Tibial artery (tissue), 4 donors: ENCODE measurements around the gene ZFAND3.

Source experiments
- DNase-seq, 2 donors: peaks; one replicate each; pipeline ENCODE4 v3.0.0-alpha.2; 2019
- H3K27ac ChIP-seq, 2 donors: fragments of 200-600 bp; sonication (generic) in 1 of 2; 1 replicate in 1 of 2; 2 replicates in 1 of 2; pipeline ENCODE4 v1.5.1; 2018 to 2019; ENCODE audit warnings: mild to moderate bottlenecking in 1 of 2
- H3K27me3 ChIP-seq, 2 donors: fragments of 200-600 bp; sonication (generic) in 1 of 2; one replicate each; pipeline versions ENCODE4 v1.5.1 to v1.6.0; 2016 to 2019
- H3K36me3 ChIP-seq, 3 donors: fragments of 200-600 bp; sonication (generic) in 2 of 3; one replicate each; pipeline ENCODE4 v1.5.1; 2016 to 2019; ENCODE audit warnings: mild to moderate bottlenecking in 2 of 3
- H3K4me1 ChIP-seq, 4 donors: fragments of 200-600 bp; sonication (generic) in 2 of 4; 1 replicate in 3 of 4; 2 replicates in 1 of 4; pipeline ENCODE4 v1.5.1; 2016 to 2019
- H3K4me3 ChIP-seq, 2 donors: fragments of 200-600 bp; sonication (generic) in 1 of 2; 1 replicate in 1 of 2; 2 replicates in 1 of 2; pipeline ENCODE4 v1.5.1; 2018 to 2019; ENCODE audit warnings: mild to moderate bottlenecking in 2 of 2
- H3K9me3 ChIP-seq, 3 donors: fragments of 200-600 bp; sonication (generic) in 1 of 3; one replicate each; pipeline ENCODE4 v1.5.1; 2016 to 2019
- CTCF ChIP-seq, 2 experiments: fragments of 200-600 bp in 1 of 2; fragments of 450-650 bp in 1 of 2; IDR thresholded peaks; one replicate each; pipeline ENCODE4 v1.5.1; 2017 to 2019; ENCODE audit warnings: antibody characterized with exemption in 2 of 2, mild to moderate bottlenecking in 1 of 2, moderate library complexity in 1 of 2
- intact Hi-C: fragments of 100-400 bp; cut with DNase I; formaldehyde crosslinking; loops from one replicate; pipeline ENCODE4 v1.15.0; 2023; ENCODE audit warnings: low total_unique reads

ZFAND3 gene

DNA sequence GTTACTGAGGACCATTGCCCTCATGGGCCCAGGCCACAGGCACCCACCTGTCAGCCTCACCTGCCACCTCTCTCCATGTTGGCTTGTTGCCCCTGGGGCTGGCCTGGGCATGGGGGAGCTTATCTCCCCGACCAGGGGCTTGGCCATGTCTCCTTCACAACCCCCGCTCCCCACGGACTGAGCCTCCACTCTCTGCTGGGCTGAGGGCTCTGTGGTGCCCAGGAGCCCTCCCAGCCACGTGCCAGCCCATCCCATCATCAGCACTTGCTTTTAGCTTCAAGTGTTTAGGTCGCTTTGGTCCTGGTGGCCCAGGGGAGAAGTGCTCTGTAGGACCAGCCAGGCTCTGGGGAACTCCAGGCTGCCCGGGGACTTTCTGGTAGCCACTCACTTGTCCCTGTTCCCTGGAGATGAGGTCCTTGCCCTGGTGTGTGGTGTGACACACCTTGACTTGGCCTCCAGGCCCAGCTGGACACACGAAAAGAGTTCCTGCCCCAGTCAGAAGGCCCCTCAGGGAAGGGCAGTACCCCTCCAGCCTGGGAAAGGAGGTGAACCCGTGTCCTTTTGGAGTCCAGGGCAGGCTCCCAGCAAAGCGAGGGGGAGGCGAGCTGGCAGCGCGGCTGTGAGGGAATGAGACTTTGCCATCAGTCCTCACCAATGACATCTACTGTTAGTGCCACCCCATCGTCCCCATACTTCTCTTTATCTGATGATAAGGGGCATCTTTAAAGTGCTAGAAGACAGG, 352.6 kb downstream of the ZFAND3 start:
- no peak for TF ChIP-seq CTCF (IDR thresholded peaks at IDR 0.05)
- Histone ChIP-seq H3K27ac (no peak overlapping the region), H3K4me3 (no peak overlapping the region), H3K9me3 (no peaks in the 10 kb centered on the region), H3K4me1 (no peaks in the 10 kb centered on the region), H3K27me3 (no peaks in the 10 kb centered on the region), H3K36me3 (peaks cover 0 to 35% (median 0%) of the 10 kb centered on the region in 3 donors)
- intact Hi-C loops, result no loop called here
- no peak for DNase-seq

DNA sequence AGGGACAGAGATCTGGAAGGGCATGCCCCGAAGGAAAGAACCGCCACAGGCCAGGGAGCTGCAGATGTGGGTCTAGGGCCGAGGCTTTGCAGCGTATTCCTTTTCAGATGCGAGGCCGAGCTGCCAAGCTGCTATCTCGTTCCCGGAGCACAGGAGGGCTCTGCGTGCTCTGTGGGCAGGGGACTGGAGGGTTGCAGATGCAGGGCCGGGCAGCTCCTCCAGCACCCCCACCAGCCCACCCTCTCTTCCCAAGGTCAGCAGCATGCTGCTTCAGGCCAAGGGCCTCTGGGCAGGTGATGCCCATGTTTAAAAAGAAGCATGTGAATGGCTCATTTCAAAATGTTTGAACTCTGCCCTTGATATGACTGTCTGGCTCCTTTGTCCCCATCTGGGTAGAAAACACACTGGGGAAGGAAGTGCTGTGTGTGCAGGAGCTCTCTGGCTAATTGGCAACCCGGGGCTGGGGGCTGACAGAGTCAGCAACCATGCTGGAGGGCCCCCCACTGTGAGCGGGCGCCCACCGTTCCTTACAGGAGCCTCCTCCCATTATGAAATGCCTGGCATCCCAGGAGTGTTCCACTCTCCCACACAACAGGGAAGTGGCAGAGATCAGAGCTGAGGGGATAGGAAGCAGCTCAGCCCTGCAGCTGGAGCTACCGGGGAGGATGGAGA, 353.3 kb downstream of the ZFAND3 start:
- Histone ChIP-seq H3K36me3 (peaks cover 0 to 35% (median 0%) of the 10 kb centered on the region in 3 donors), H3K27ac (no peak overlapping the region)
- no peak for TF ChIP-seq CTCF (IDR thresholded peaks at IDR 0.05)

GRCh38 chr6:38173909-38174308, 354.4 kb downstream of the ZFAND3 start:
- H3K27me3 ChIP-seq, result no peaks in the 10 kb centered on the region
- H3K36me3 ChIP-seq, result peaks cover 0 to 35% (median 0%) of the 10 kb centered on the region in 3 donors
- H3K4me1 ChIP-seq, result no peaks in the 10 kb centered on the region
- TF ChIP-seq CTCF (IDR thresholded peaks at IDR 0.05), result no peak
- H3K27ac ChIP-seq, result no peak overlapping the region
- no peaks in the 10 kb centered on the region for H3K9me3 ChIP-seq
- H3K4me3 ChIP-seq, result no peak overlapping the region
- DNase-seq, result no peak
- intact Hi-C loops, result no loop called here

More for the DNA sequence above, 353.3 kb downstream of the ZFAND3 start:
- no peaks in the 10 kb centered on the region for H3K4me1 ChIP-seq
- intact Hi-C loops, result no loop called here
- H3K4me3 ChIP-seq, result no peak overlapping the region
- no peak for DNase-seq
- H3K9me3 ChIP-seq, result no peaks in the 10 kb centered on the region
- no peaks in the 10 kb centered on the region for H3K27me3 ChIP-seq

GRCh38 chr6:38174315-38174714, 354.8 kb downstream of the ZFAND3 start:
- Histone ChIP-seq H3K4me1 (no peaks in the 10 kb centered on the region), H3K9me3 (no peaks in the 10 kb centered on the region), H3K27ac (no peak overlapping the region), H3K27me3 (no peaks in the 10 kb centered on the region), H3K36me3 (peaks cover 0 to 35% (median 0%) of the 10 kb centered on the region in 3 donors), H3K4me3 (no peak overlapping the region)
- TF ChIP-seq CTCF (IDR thresholded peaks at IDR 0.05), result no peak
- intact Hi-C loops, result no loop called here
- DNase-seq, result no peak

GRCh38 chr6:38174806-38175495, 355.4 kb downstream of the ZFAND3 start:
- no peaks in the 10 kb centered on the region for H3K9me3 ChIP-seq
- H3K4me1 ChIP-seq, result no peaks in the 10 kb centered on the region
- peaks cover 0 to 35% (median 0%) of the 10 kb centered on the region in 3 donors for H3K36me3 ChIP-seq
- no peaks in the 10 kb centered on the region for H3K27me3 ChIP-seq
- intact Hi-C loops, result no loop called here
- TF ChIP-seq CTCF (IDR thresholded peaks at IDR 0.05), result no peak
- no peak for DNase-seq
- H3K27ac ChIP-seq, result no peak overlapping the region
- no peak overlapping the region for H3K4me3 ChIP-seq
